Stimulated activated naive CD8-positive, alpha-beta T cell treated with anti-CD3 and anti-CD28 coated beads, Interleukin-15, Interleukin-2, amounts not matched to agents 100 ng/mL and 50 ng/mL, for 24 hours (primary cell): Measurements from ENCODE around the gene ERBB4.

Source experiments
- H3K27ac Mint-ChIP-seq: one replicate; pipeline ENCODE4 v1.8.0; 2021; ENCODE audit warnings: mild to moderate bottlenecking, mixed read lengths
- H3K27me3 Mint-ChIP-seq: one replicate; pipeline ENCODE4 v1.8.0; 2021; ENCODE audit warnings: mixed read lengths
- H3K36me3 Mint-ChIP-seq: one replicate; pipeline ENCODE4 v1.8.0; 2021; ENCODE audit warnings: low read depth, mixed read lengths
- H3K4me1 Mint-ChIP-seq: one replicate; pipeline ENCODE4 v1.8.0; 2021; ENCODE audit warnings: low read depth, mixed read lengths
- H3K4me3 Mint-ChIP-seq: one replicate; pipeline ENCODE4 v1.8.0; 2021; ENCODE audit warnings: mild to moderate bottlenecking, mixed read lengths
- H3K9me3 Mint-ChIP-seq: one replicate; pipeline ENCODE4 v1.8.0; 2021; ENCODE audit warnings: mixed read lengths

ERBB4 gene

GRCh38 chr2:212176151-212176550 lies 362.5 kb downstream of the ERBB4 start:
- Mint-ChIP-seq H3K36me3 (no peaks in the 10 kb centered on the region), H3K27me3 (no peaks in the 10 kb centered on the region), H3K9me3 (no peaks in the 10 kb centered on the region), H3K4me3 (no peak overlapping the region), H3K27ac (no peak overlapping the region), H3K4me1 (no peaks in the 10 kb centered on the region)

- Mint-ChIP-seq H3K4me3 (no peak overlapping the region), H3K27me3 (no peaks in the 10 kb centered on the region), H3K9me3 (peaks cover 4% of the 10 kb centered on the region), H3K36me3 (no peaks in the 10 kb centered on the region), H3K27ac (no peak overlapping the region), H3K4me1 (no peaks in the 10 kb centered on the region)
These were observed 364.7 kb downstream of the ERBB4 start for GRCh38 chr2:212173756-212174510.

- Mint-ChIP-seq H3K4me1 (no peaks in the 10 kb centered on the region), H3K4me3 (no peak overlapping the region), H3K9me3 (peaks cover 7% of the 10 kb centered on the region), H3K36me3 (no peaks in the 10 kb centered on the region), H3K27me3 (no peaks in the 10 kb centered on the region), H3K27ac (no peak overlapping the region)
These were observed 365.3 kb downstream of the ERBB4 start for GRCh38 chr2:212173331-212173730.

- no peak overlapping the region for H3K27ac Mint-ChIP-seq
- H3K9me3 Mint-ChIP-seq = peaks cover 9% of the 10 kb centered on the region
- H3K27me3 Mint-ChIP-seq = no peaks in the 10 kb centered on the region
- H3K36me3 Mint-ChIP-seq = no peaks in the 10 kb centered on the region
- no peaks in the 10 kb centered on the region for H3K4me1 Mint-ChIP-seq
- no peak overlapping the region for H3K4me3 Mint-ChIP-seq
These were observed 368.2 kb downstream of the ERBB4 start for GRCh38 chr2:212170382-212170781.

- Mint-ChIP-seq H3K9me3 (peaks cover 3% of the 10 kb centered on the region), H3K27ac (no peak overlapping the region), H3K36me3 (no peaks in the 10 kb centered on the region), H3K4me1 (no peaks in the 10 kb centered on the region), H3K4me3 (no peak overlapping the region), H3K27me3 (no peaks in the 10 kb centered on the region)
These were observed 380.5 kb downstream of the ERBB4 start for GRCh38 chr2:212158081-212158480.

GRCh38 chr2:212157012-212157411 lies 381.6 kb downstream of the ERBB4 start:
- no peak overlapping the region for H3K27ac Mint-ChIP-seq
- H3K36me3 Mint-ChIP-seq = no peaks in the 10 kb centered on the region
- no peaks in the 10 kb centered on the region for H3K4me1 Mint-ChIP-seq
- H3K9me3 Mint-ChIP-seq = peaks cover 3% of the 10 kb centered on the region
- no peaks in the 10 kb centered on the region for H3K27me3 Mint-ChIP-seq
- no peak overlapping the region for H3K4me3 Mint-ChIP-seq

- no peak overlapping the region for H3K27ac Mint-ChIP-seq
- no peaks in the 10 kb centered on the region for H3K36me3 Mint-ChIP-seq
- peaks cover 3% of the 10 kb centered on the region for H3K9me3 Mint-ChIP-seq
- no peak overlapping the region for H3K4me3 Mint-ChIP-seq
- no peaks in the 10 kb centered on the region for H3K4me1 Mint-ChIP-seq
- H3K27me3 Mint-ChIP-seq = no peaks in the 10 kb centered on the region
These were observed 382.5 kb downstream of the ERBB4 start for GRCh38 chr2:212156088-212156487.

GRCh38 chr2:212154477-212154878 lies 384.1 kb downstream of the ERBB4 start:
- Mint-ChIP-seq H3K27me3 (no peaks in the 10 kb centered on the region), H3K4me3 (no peak overlapping the region), H3K27ac (no peak overlapping the region), H3K36me3 (no peaks in the 10 kb centered on the region), H3K4me1 (no peaks in the 10 kb centered on the region), H3K9me3 (peaks cover 3% of the 10 kb centered on the region)

- Mint-ChIP-seq H3K4me1 (no peaks in the 10 kb centered on the region), H3K27ac (no peak overlapping the region)
These were observed 384.7 kb downstream of the ERBB4 start for GRCh38 chr2:212153923-212154322.

GRCh38 chr2:212147921-212148513 lies 390.6 kb downstream of the ERBB4 start:
- no peaks in the 10 kb centered on the region for H3K27me3 Mint-ChIP-seq
- H3K4me3 Mint-ChIP-seq = no peak overlapping the region
- H3K4me1 Mint-ChIP-seq = no peaks in the 10 kb centered on the region
- H3K36me3 Mint-ChIP-seq = no peaks in the 10 kb centered on the region
- no peak overlapping the region for H3K27ac Mint-ChIP-seq
- H3K9me3 Mint-ChIP-seq = no peaks in the 10 kb centered on the region

More at GRCh38 chr2:212153923-212154322, 384.7 kb downstream of the ERBB4 start:
- Mint-ChIP-seq H3K4me3 (no peak overlapping the region), H3K9me3 (peaks cover 3% of the 10 kb centered on the region), H3K36me3 (no peaks in the 10 kb centered on the region), H3K27me3 (no peaks in the 10 kb centered on the region)

- Mint-ChIP-seq H3K27ac (no peak overlapping the region), H3K4me3 (no peak overlapping the region), H3K9me3 (no peaks in the 10 kb centered on the region), H3K27me3 (no peaks in the 10 kb centered on the region), H3K36me3 (no peaks in the 10 kb centered on the region), H3K4me1 (no peaks in the 10 kb centered on the region)
These were observed 392.2 kb downstream of the ERBB4 start for GRCh38 chr2:212146416-212146815.

GRCh38 chr2:212145121-212145520 lies 393.5 kb downstream of the ERBB4 start:
- H3K27me3 Mint-ChIP-seq = no peaks in the 10 kb centered on the region
- no peaks in the 10 kb centered on the region for H3K36me3 Mint-ChIP-seq
- H3K9me3 Mint-ChIP-seq = no peaks in the 10 kb centered on the region
- no peak overlapping the region for H3K4me3 Mint-ChIP-seq
- H3K27ac Mint-ChIP-seq = no peak overlapping the region
- no peaks in the 10 kb centered on the region for H3K4me1 Mint-ChIP-seq

- Mint-ChIP-seq H3K4me1 (no peaks in the 10 kb centered on the region), H3K36me3 (no peaks in the 10 kb centered on the region), H3K27me3 (no peaks in the 10 kb centered on the region), H3K9me3 (peaks cover 3% of the 10 kb centered on the region), H3K27ac (no peak overlapping the region), H3K4me3 (no peak overlapping the region)
These were observed 396.0 kb downstream of the ERBB4 start for GRCh38 chr2:212142631-212143030.

GRCh38 chr2:212141499-212141898 lies 397.1 kb downstream of the ERBB4 start:
- Mint-ChIP-seq H3K4me1 (no peaks in the 10 kb centered on the region), H3K4me3 (no peak overlapping the region), H3K9me3 (peaks cover 3% of the 10 kb centered on the region), H3K27me3 (no peaks in the 10 kb centered on the region), H3K36me3 (no peaks in the 10 kb centered on the region), H3K27ac (no peak overlapping the region)

- Mint-ChIP-seq H3K27me3 (no peaks in the 10 kb centered on the region), H3K4me3 (no peak overlapping the region), H3K36me3 (no peaks in the 10 kb centered on the region), H3K9me3 (peaks cover 3% of the 10 kb centered on the region), H3K27ac (no peak overlapping the region), H3K4me1 (no peaks in the 10 kb centered on the region)
These were observed 402.3 kb downstream of the ERBB4 start for GRCh38 chr2:212136216-212136795.
